ENCODE data around the gene SLC27A5. TPM values are rescaled to one million over a fixed set of nuclear protein-coding genes. Genes with fewer than 3 reads are reported as not detected.

The SLC27A5 gene
- total and polyA plus RNA-seq, 9 of the 15 experiments (the other 6 are each of a cell fraction or from before 2014, with no cell fraction given): 42.2 to 318 (median 64.7) TPM

GRCh38 chr19:58552655-58553054 is 40.9 kb upstream of the SLC27A5 start:
- Histone ChIP-seq H3K9me1 (ENCODE audit: control insufficient read depth, insufficient read depth, low read length) (peaks cover 3% of the 10 kb centered on the region), H3K4me3 (no peak overlapping the region), H3K79me2 (ENCODE audit: control insufficient read depth, insufficient read depth, low read length) (peaks cover 50% of the 10 kb centered on the region), H4K20me1 (replicated peaks; ENCODE audit: control insufficient read depth, insufficient read depth, low read length) (peaks cover 14% of the 10 kb centered on the region), H3K9me3 (replicated peaks; ENCODE audit: control insufficient read depth, insufficient read depth, low read depth, low read length) (no peaks in the 10 kb centered on the region), H3K27me3 (ENCODE audit: control insufficient read depth in 2 of 2, insufficient read depth in 2 of 2, low read length in 2 of 2) (no peaks in the 10 kb centered on the region), H3K9ac (ENCODE audit: insufficient read depth in 1 of 2, low read depth in 2 of 2, low read length in 2 of 2) (no peak overlapping the region), H3K4me1 (replicated peaks in 1 of 2; ENCODE audit: control insufficient read depth in 2 of 2, insufficient read depth in 2 of 2, low read length in 2 of 2) (peaks cover 28 to 59% of the 10 kb centered on the region in 2 experiments), H3K4me2 (ENCODE audit: insufficient read depth, low read length) (no peak overlapping the region), H2AFZ (ENCODE audit: low read depth, low read length) (no peak overlapping the region), H3K36me3 (ENCODE audit: control insufficient read depth, insufficient read depth, low read length) (peaks cover 83% of the 10 kb centered on the region), H3K27ac (ENCODE audit: extremely low read depth, low read depth, low read length) (no peak overlapping the region)
- intact Hi-C loops (cut with micrococcal nuclease): no loop called here
- in situ Hi-C loops (cut with MboI): no loop called here
- DNase-seq (ENCODE audit: extremely low read depth in 1 of 4, low spot score in 3 of 4) (no peak), ATAC-seq (no peak), FAIRE-seq (no peak)
- ChIA-PET CTCF (ENCODE audit: low intra/inter-chr PET ratio) (no interaction called here), POLR2A (interaction anchor here (1.0 to 3.7 kb wide), 4 partner anchors 8 to 190 kb away, joined by 3 to 48 read pairs (median 6); partner anchors contain the start of genes TRIM28 and ZNF497)
- WGBS (ENCODE audit: insufficient coverage, low coverage, missing lambda C conversion rate): 82% methylated on average over 2 of the region's 2 CpGs
- no TSS peak for BruUV-seq (replicated peaks)
- no peak for TF ChIP-seq RREB1 (CRISPR knock-in tag; IDR thresholded peaks at IDR 0.05)
- no peak for TF ChIP-seq ATF1 (CRISPR knock-in tag; IDR thresholded peaks at IDR 0.05)
- no peak for TF ChIP-seq ATF1 (tag; IDR thresholded peaks at IDR 0.05)
- TF ChIP-seq ZBTB34 (CRISPR knock-in tag; IDR thresholded peaks at IDR 0.05): no peak
- no peak for TF ChIP-seq HMBOX1 (IDR thresholded peaks at IDR 0.05)
- no peak for TF ChIP-seq ARID4B (CRISPR knock-in tag; IDR thresholded peaks at IDR 0.05)
- no peak for TF ChIP-seq HINFP (tag; conservative IDR thresholded peaks at IDR 0.05; ENCODE audit: low read depth)
- TF ChIP-seq TAF7 (tag; IDR thresholded peaks at IDR 0.05): no peak

Measured in K562 (cell line).